Trophoblast cell (in vitro differentiated cells and primary cell): ENCODE measurements around the gene NLGN2.

Experiments
- DNase-seq, 2 donors: peaks; one replicate each; pipeline ENCODE4 v3.0.0-alpha.2; 2016
- H2AFZ ChIP-seq: 2 replicates; pipeline ENCODE4 v1.6.1; 2013; ENCODE audit warnings: low read length, moderate library complexity, mild to moderate bottlenecking; ENCODE audit not compliant: insufficient read depth, poor library complexity
- H2AK5ac ChIP-seq: 2 replicates; pipeline ENCODE4 v1.6.1; 2013; ENCODE audit warnings: mild to moderate bottlenecking, low read length
- H2BK120ac ChIP-seq: 2 replicates; pipeline ENCODE4 v1.6.1; 2013; ENCODE audit warnings: low read length, mild to moderate bottlenecking, moderate library complexity; ENCODE audit not compliant: insufficient read depth, poor library complexity
- H2BK12ac ChIP-seq: 2 replicates; pipeline ENCODE4 v1.6.1; 2013; ENCODE audit warnings: mild to moderate bottlenecking, low read length, moderate library complexity
- H2BK5ac ChIP-seq: 2 replicates; pipeline ENCODE4 v1.6.1; 2013; ENCODE audit warnings: low read length, low read depth, moderate library complexity, mild to moderate bottlenecking; ENCODE audit not compliant: poor library complexity
- H3K14ac ChIP-seq: 2 replicates; pipeline ENCODE4 v1.6.1; 2013; ENCODE audit warnings: mild to moderate bottlenecking, low read length
- H3K18ac ChIP-seq: 2 replicates; pipeline ENCODE4 v1.6.1; 2013; ENCODE audit warnings: mild to moderate bottlenecking, low read length
- H3K23ac ChIP-seq: 2 replicates; pipeline ENCODE4 v1.6.1; 2013; ENCODE audit warnings: low read length
- H3K27ac ChIP-seq: 2 replicates; pipeline ENCODE4 v1.5.1; 2013; ENCODE audit warnings: low read depth, mild to moderate bottlenecking, inconsistent platforms, low read length, moderate library complexity
- H3K27me3 ChIP-seq: 2 replicates; pipeline ENCODE4 v1.6.1; 2013; ENCODE audit warnings: inconsistent platforms, mild to moderate bottlenecking, low read length, moderate library complexity; ENCODE audit not compliant: insufficient read depth
- H3K36me3 ChIP-seq, 2 experiments: 1 replicate in 1 of 2; 2 replicates in 1 of 2; pipeline ENCODE4 v1.6.1; 2013; ENCODE audit warnings: low read length in 2 of 2, mild to moderate bottlenecking in 2 of 2, moderate library complexity in 1 of 2; ENCODE audit not compliant: insufficient read depth in 2 of 2, control insufficient read depth in 1 of 2
- H3K4ac ChIP-seq: 2 replicates; pipeline ENCODE4 v1.6.1; 2013; ENCODE audit warnings: low read depth, mild to moderate bottlenecking, low read length, moderate library complexity
- H3K4me1 ChIP-seq, 2 experiments: 1 replicate in 1 of 2; 2 replicates in 1 of 2; pipeline ENCODE4 v1.6.1; 2013; ENCODE audit warnings: low read length in 2 of 2, mild to moderate bottlenecking in 2 of 2, moderate library complexity in 1 of 2; ENCODE audit not compliant: insufficient read depth in 2 of 2, control insufficient read depth in 1 of 2
- H3K4me2 ChIP-seq: 2 replicates; pipeline ENCODE4 v1.6.1; 2013; ENCODE audit warnings: inconsistent platforms, mild to moderate bottlenecking, low read length, moderate library complexity
- H3K4me3 ChIP-seq: 2 replicates; pipeline ENCODE4 v1.5.1; 2013; ENCODE audit warnings: mild to moderate bottlenecking, low read depth, low read length, inconsistent platforms
- H3K79me1 ChIP-seq: one replicate; pipeline ENCODE4 v1.6.1; 2013; ENCODE audit warnings: low read length
- H3K79me2 ChIP-seq: 2 replicates; pipeline ENCODE4 v1.6.1; 2013; ENCODE audit warnings: low read length, mild to moderate bottlenecking; ENCODE audit not compliant: control insufficient read depth, insufficient read depth, poor library complexity
- H3K9ac ChIP-seq: 2 replicates; pipeline ENCODE4 v1.6.1; 2013; ENCODE audit warnings: mild to moderate bottlenecking, low read length
- H3K9me3 ChIP-seq: 2 replicates; pipeline ENCODE4 v1.6.1; 2013; ENCODE audit warnings: low read depth, mild to moderate bottlenecking, control low read depth, inconsistent platforms, low read length; ENCODE audit not compliant: insufficient read depth
- H4K12ac ChIP-seq: 2 replicates; pipeline ENCODE4 v1.6.1; 2013; ENCODE audit warnings: low read depth, mild to moderate bottlenecking, low read length, moderate library complexity
- H4K8ac ChIP-seq: 2 replicates; pipeline ENCODE4 v1.6.1; 2013; ENCODE audit warnings: low read depth, mild to moderate bottlenecking, low read length, moderate library complexity
- H4K91ac ChIP-seq: one replicate; pipeline ENCODE4 v1.6.1; 2013; ENCODE audit warnings: low read depth, mild to moderate bottlenecking, low read length, moderate library complexity
- WGBS: extraction: QIAGEN DNeasy Blood & Tissue Kit; methylation state at CpG from one replicate; pipeline ENCODE4 v1.1.7; 2013; ENCODE audit warnings: missing lambda C conversion rate; ENCODE audit not compliant: insufficient read length, insufficient coverage; ENCODE audit errors: extremely low coverage; 5-methylcytosine and 5-hydroxymethylcytosine counted together

NLGN2 gene

DNA sequence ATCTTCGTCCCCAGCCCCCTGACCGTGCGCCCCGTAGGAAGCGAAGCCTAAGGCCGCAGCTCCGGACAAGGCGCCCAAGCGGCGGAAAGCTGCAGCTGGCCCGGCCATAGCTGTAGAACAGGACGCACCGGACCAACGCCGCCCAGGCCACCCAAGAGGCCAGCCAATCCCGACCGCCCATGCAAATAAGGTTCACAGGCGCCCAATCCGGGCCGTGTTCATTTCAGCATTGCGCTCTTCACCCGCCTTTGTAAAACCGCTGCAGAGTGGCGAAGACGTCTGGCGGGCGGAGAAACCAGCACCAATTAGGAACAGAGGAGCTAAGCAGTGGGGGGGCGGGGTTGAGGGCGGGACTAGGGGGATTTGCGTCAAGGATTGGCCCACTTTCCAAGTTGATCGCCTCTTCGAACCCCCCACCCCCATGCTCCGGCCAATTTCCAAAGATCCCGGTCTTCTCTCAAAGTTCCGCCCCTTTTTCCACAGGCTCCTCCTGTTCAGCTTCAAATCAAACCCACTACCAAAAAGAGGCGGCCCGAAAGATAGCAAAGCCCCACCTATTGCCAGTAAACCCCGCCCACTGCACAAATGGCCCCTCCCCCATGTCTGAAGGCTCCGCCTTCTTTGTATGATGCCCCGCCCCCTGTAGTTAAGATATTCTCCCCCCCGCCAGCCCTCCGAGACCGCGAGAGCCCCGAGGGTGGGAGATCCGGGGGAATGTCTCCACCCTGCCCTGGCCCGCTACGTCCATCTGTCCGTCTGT is 3.5 kb upstream of the NLGN2 start, which contains the start of gene TMEM256:
Gene TMEM256, minus strand, starts transcription at position 121 of the 760 bp plus-strand sequence. Its CDS starts 13 bp downstream, at position 108.
- Histone ChIP-seq H3K4me2 (peak within 1 kb of the TSS; percentile 85), H3K4me1 (peaks cover 8 to 14% of the 10 kb centered on the region in 2 experiments), H4K8ac (peak within 1 kb of the TSS; percentile 94), H3K27me3 (no peaks in the 10 kb centered on the region), H3K18ac (peak within 1 kb of the TSS; percentile 96), H3K9ac (peak within 1 kb of the TSS; percentile 93), H3K4ac (peak within 1 kb of the TSS; percentile 78), H2BK12ac (peak within 1 kb of the TSS; percentile 94), H3K79me2 (peaks cover 3% of the 10 kb centered on the region), H3K14ac (peak within 1 kb of the TSS; percentile 91), H4K91ac (peak within 1 kb of the TSS; percentile 83), H3K36me3 (peaks cover 6 to 8% of the 10 kb centered on the region in 2 experiments), H2AK5ac (peak within 1 kb of the TSS; percentile 3), H2BK120ac (peak within 1 kb of the TSS; percentile 79), H4K12ac (peak within 1 kb of the TSS; percentile 87), H3K23ac (peak within 1 kb of the TSS; percentile 34), H2BK5ac (peak within 1 kb of the TSS; percentile 96), H3K9me3 (no peaks in the 10 kb centered on the region), H2AFZ (peak within 1 kb of the TSS; percentile 89), H3K4me3 (peak within 1 kb of the TSS; percentile 83), H3K27ac (peak within 1 kb of the TSS; percentile 95), H3K79me1 (peaks cover 15% of the 10 kb centered on the region)
- peak; percentile 100 for DNase-seq
- WGBS, result no CpG with 5 or more reads among the region's 49 CpGs

DNA sequence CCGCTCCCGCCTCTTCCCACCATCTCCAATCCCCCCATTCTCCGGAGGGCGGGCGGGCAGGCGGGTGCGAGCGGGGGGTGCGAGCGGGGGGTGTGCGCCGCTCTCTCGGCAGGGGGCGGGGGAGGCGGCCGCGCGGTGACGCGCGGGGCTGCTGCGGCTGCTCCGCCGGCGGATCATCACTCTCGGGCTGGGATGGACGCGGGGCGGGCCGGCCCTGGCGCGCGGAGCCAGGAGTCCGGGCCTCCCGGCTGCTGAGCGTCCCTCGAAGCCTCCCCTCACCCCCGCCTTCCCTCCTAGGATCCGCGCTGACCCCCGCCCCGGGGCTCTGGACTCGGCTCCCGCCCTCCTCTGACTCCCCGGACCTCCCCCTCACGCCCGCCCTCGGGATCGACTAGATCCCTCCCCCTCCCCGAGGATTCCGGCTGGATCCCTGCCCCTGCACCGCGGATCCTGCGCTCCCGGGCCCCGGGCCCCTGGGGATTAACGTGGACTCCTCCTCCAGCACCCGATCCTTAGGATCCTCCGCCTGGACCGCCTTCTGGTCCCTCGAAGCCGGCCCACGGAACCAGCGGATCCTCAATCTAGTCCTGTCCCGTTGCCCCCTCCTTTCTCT is 2.8 kb upstream of the NLGN2 start:
- peak overlapping the region; percentile 53 for H2AK5ac ChIP-seq
- H3K79me2 ChIP-seq, result peaks cover 3% of the 10 kb centered on the region
- no CpG with 5 or more reads among the region's 65 CpGs for WGBS
- H3K4ac ChIP-seq, result peak overlapping the region; percentile 15
- H3K36me3 ChIP-seq, result peaks cover 12 to 15% of the 10 kb centered on the region in 2 experiments
- peak overlapping the region; percentile 86 for H4K8ac ChIP-seq
- no peak overlapping the region for H2BK12ac ChIP-seq
- H2BK120ac ChIP-seq, result peak overlapping the region; percentile 62
- H3K4me1 ChIP-seq, result peaks cover 6 to 14% of the 10 kb centered on the region in 2 experiments
- H3K4me3 ChIP-seq, result peak overlapping the region; percentile 79
- peak overlapping the region; percentile 53 for H3K14ac ChIP-seq
- H3K4me2 ChIP-seq, result peak overlapping the region; percentile 71
- H3K27me3 ChIP-seq, result no peaks in the 10 kb centered on the region
- no peak overlapping the region for H2BK5ac ChIP-seq
- peak overlapping the region; percentile 96 for H3K18ac ChIP-seq
- DNase-seq, result peak in 1 of 2 donors; percentile 42
- no peak overlapping the region for H3K23ac ChIP-seq
- peak overlapping the region; percentile 12 for H3K9ac ChIP-seq
- H4K12ac ChIP-seq, result peak overlapping the region; percentile 85
- H4K91ac ChIP-seq, result peak overlapping the region; percentile 70
- peaks cover 15% of the 10 kb centered on the region for H3K79me1 ChIP-seq
- H3K9me3 ChIP-seq, result no peaks in the 10 kb centered on the region
- H3K27ac ChIP-seq, result peak overlapping the region; percentile 35
- H2AFZ ChIP-seq, result peak overlapping the region; percentile 89

DNA sequence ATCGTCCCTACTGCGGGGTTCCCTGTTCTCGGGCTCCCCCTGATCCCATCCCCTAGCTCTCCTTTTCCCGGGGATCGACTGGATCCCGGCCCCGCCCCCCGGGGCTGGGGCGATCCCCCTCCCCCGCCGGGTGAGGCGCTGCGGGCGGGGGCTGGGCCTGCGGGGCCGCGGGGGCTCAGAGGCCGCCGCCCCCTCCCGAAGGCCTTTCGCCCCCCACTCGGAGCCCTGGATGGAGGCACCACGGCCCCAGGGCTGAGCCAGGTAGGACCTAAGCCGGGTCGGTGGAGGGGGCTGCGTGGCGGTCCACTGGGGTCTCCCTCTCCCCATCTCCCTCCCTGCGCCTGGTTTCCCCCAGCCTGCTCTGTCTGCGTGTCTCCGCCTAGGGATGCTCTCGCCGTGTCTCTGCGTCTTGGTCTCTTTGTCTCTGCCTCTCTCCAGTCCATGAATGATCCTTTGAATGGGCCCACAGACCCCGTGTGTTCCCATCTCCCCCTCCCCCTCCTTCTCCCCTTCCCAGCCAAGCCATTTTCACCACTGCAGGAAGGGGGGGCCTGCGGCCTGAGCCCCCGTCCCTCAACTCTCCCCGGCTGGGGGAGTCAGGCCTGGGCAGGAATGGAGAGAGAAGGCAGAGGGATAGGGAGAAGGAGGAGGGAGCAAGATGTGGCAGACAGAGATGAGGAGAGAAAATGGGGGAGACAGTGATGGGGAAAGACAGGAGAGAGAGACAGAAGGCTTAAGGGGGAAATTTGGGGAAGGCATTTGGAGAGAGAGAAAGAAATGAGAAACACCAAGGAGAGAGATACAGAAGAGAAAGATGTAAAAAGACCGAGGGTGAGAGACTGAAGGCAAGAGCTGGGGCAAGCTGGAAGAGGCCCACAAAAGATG is 2.1 kb upstream of the NLGN2 start:
- H3K79me1 ChIP-seq, result peaks cover 15% of the 10 kb centered on the region
- peak overlapping the region; percentile 12 for H3K9ac ChIP-seq
- peak overlapping the region; percentile 71 for H3K4me2 ChIP-seq
- peaks cover 4 to 14% of the 10 kb centered on the region in 2 experiments for H3K4me1 ChIP-seq
- H2BK120ac ChIP-seq, result peak overlapping the region; percentile 62
- H2BK5ac ChIP-seq, result no peak overlapping the region
- H4K12ac ChIP-seq, result peak overlapping the region; percentile 85
- H3K27me3 ChIP-seq, result no peaks in the 10 kb centered on the region
- H2AFZ ChIP-seq, result peak overlapping the region; percentile 89
- no peak overlapping the region for H2BK12ac ChIP-seq
- peaks cover 17 to 18% of the 10 kb centered on the region in 2 experiments for H3K36me3 ChIP-seq
- DNase-seq, result no peak
- H3K4me3 ChIP-seq, result peak overlapping the region; percentile 79
- H3K4ac ChIP-seq, result peak overlapping the region; percentile 15
- H3K27ac ChIP-seq, result no peak overlapping the region
- peak overlapping the region; percentile 86 for H4K8ac ChIP-seq
- H3K18ac ChIP-seq, result peak overlapping the region; percentile 96
- peaks cover 3% of the 10 kb centered on the region for H3K79me2 ChIP-seq
- no CpG with 5 or more reads among the region's 38 CpGs for WGBS
- H3K14ac ChIP-seq, result peak overlapping the region; percentile 53
- peak overlapping the region; percentile 75 for H2AK5ac ChIP-seq
- peak overlapping the region; percentile 70 for H4K91ac ChIP-seq
- H3K23ac ChIP-seq, result no peak overlapping the region
- no peaks in the 10 kb centered on the region for H3K9me3 ChIP-seq
